Dendritic cell treated with granulocyte-macrophage colony-stimulating factor and Interleukin-4, amounts not matched to agents 40 ng/mL and 50 ng/mL, for 4 days (primary cell): Measurements from ENCODE around the gene EVI2B.
"Not testable (repeated sequence)": the region's sequence is repeated elsewhere in the genome, so short reads cannot be mapped to it uniquely, and the experiment has no call there.

Experiments
- H3K27ac Mint-ChIP-seq: one replicate; pipeline ENCODE4 v1.8.0; 2022; ENCODE audit warnings: mild to moderate bottlenecking, mixed read lengths
- H3K27me3 Mint-ChIP-seq: one replicate; pipeline ENCODE4 v1.8.0; 2022; ENCODE audit warnings: mild to moderate bottlenecking, mixed read lengths
- H3K36me3 Mint-ChIP-seq: one replicate; pipeline ENCODE4 v1.8.0; 2022; ENCODE audit warnings: low read depth, mixed read lengths
- H3K4me1 Mint-ChIP-seq: one replicate; pipeline ENCODE4 v1.8.0; 2022; ENCODE audit warnings: low read depth, mixed read lengths
- H3K4me3 Mint-ChIP-seq: one replicate; pipeline ENCODE4 v1.8.0; 2022; ENCODE audit warnings: mild to moderate bottlenecking, moderate library complexity, mixed read lengths
- H3K9me3 Mint-ChIP-seq: one replicate; pipeline ENCODE4 v1.8.0; 2022; ENCODE audit warnings: mixed read lengths
- intact Hi-C: fragments of 100-400 bp; cut with micrococcal nuclease; formaldehyde crosslinking; loops from one replicate; pipeline ENCODE4 v1.15.0; 2022

EVI2B gene

DNA sequence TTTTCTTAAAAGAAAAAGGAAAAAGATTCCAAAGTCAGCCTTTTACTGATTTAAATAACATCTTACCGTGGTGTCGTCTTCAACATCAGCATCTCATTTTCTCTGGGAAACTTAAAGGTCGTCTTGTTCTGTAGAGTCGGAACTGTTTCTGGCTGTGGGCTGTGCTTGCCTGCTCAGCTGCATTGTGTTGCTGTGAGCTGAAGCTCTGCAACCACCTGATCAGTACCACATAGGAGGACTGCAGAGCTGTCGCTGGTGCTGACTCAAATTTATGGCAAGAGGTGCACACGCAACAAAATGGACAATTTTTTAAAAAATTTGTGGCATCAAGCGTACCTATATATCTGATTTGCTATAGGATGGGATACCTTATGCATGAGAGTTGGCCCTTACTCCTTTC, 16.8 kb downstream of the EVI2B start, which contains the start of gene OMG:
OMG (minus strand) TSS at position 150 of the 400 bp plus-strand sequence. CDS start 908 bp downstream, outside the sequence.
- Mint-ChIP-seq H3K36me3 (no peaks in the 10 kb centered on the region), H3K27ac (no peak within 1 kb of the TSS)
- intact Hi-C loops, result no loop called here

DNA sequence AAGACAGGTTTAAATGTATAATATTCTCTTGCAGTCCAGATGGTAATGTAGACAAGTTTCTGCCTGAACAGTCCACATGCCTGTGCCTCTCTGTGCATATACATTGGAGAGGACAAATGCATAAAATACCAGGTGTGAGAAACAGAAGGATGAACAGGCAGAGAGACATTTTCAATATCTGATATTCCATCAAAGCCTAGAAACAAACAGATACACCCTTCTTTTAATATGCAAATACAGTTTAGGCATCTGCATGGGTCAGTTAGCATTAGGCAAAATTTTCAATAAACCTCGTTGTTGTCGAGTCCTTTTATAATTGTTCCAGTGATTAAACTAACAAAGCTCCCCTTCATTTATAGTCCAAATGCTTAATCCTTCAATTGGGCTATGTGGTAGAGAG, 17.7 kb downstream of the EVI2B start:
- no peaks in the 10 kb centered on the region for H3K27me3 Mint-ChIP-seq
- H3K36me3 Mint-ChIP-seq, result no peaks in the 10 kb centered on the region
- intact Hi-C loops, result no loop called here
- no peaks in the 10 kb centered on the region for H3K4me1 Mint-ChIP-seq
- no peak overlapping the region for H3K4me3 Mint-ChIP-seq
- H3K9me3 Mint-ChIP-seq, result no peaks in the 10 kb centered on the region
- no peak overlapping the region for H3K27ac Mint-ChIP-seq

More for the DNA sequence above, 16.8 kb downstream of the EVI2B start, which contains the start of gene OMG:
- no peaks in the 10 kb centered on the region for H3K27me3 Mint-ChIP-seq
- H3K9me3 Mint-ChIP-seq, result no peaks in the 10 kb centered on the region
- no peaks in the 10 kb centered on the region for H3K4me1 Mint-ChIP-seq
- no peak within 1 kb of the TSS for H3K4me3 Mint-ChIP-seq

GRCh38 chr17:31295489-31295871, 18.4 kb downstream of the EVI2B start:
- Mint-ChIP-seq H3K27me3 (no peaks in the 10 kb centered on the region), H3K36me3 (peaks cover under 1% of the 10 kb centered on the region), H3K27ac (no peak overlapping the region), H3K4me3 (no peak overlapping the region), H3K9me3 (no peaks in the 10 kb centered on the region), H3K4me1 (peaks cover under 1% of the 10 kb centered on the region)
- intact Hi-C loops, result no loop called here

- Mint-ChIP-seq H3K4me1 (peaks cover 6% of the 10 kb centered on the region), H3K4me3 (no peak overlapping the region), H3K9me3 (no peaks in the 10 kb centered on the region), H3K27ac (no peak overlapping the region), H3K36me3 (peaks cover 6% of the 10 kb centered on the region), H3K27me3 (no peaks in the 10 kb centered on the region)
- intact Hi-C loops, result no loop called here
Observed at GRCh38 chr17:31294820-31295488, 18.9 kb downstream of the EVI2B start.

- Mint-ChIP-seq H3K27me3 (no peaks in the 10 kb centered on the region), H3K4me3 (no peak overlapping the region), H3K36me3 (peaks cover 6% of the 10 kb centered on the region), H3K4me1 (peaks cover 6% of the 10 kb centered on the region), H3K27ac (no peak overlapping the region), H3K9me3 (no peaks in the 10 kb centered on the region)
- intact Hi-C loops, result no loop called here
Observed at GRCh38 chr17:31294231-31294630, 19.6 kb downstream of the EVI2B start.

- Mint-ChIP-seq H3K4me1 (peaks cover 6% of the 10 kb centered on the region), H3K4me3 (no peak overlapping the region), H3K27me3 (no peaks in the 10 kb centered on the region), H3K27ac (no peak overlapping the region), H3K9me3 (no peaks in the 10 kb centered on the region), H3K36me3 (peaks cover 6% of the 10 kb centered on the region)
- intact Hi-C loops, result no loop called here
Observed at GRCh38 chr17:31293581-31293980, 20.3 kb downstream of the EVI2B start.

GRCh38 chr17:31291820-31292219, 22.0 kb downstream of the EVI2B start:
- Mint-ChIP-seq H3K27me3 (no peaks in the 10 kb centered on the region), H3K9me3 (no peaks in the 10 kb centered on the region), H3K36me3 (peaks cover 6% of the 10 kb centered on the region), H3K27ac (no peak overlapping the region), H3K4me1 (peaks cover 6% of the 10 kb centered on the region), H3K4me3 (no peak overlapping the region)
- intact Hi-C loops, result no loop called here

GRCh38 chr17:31289790-31290189, 24.1 kb downstream of the EVI2B start:
- Mint-ChIP-seq H3K4me3 (no peak overlapping the region), H3K4me1 (peaks cover 6% of the 10 kb centered on the region), H3K27ac (peak overlapping the region; percentile 56), H3K36me3 (peaks cover 6% of the 10 kb centered on the region), H3K27me3 (no peaks in the 10 kb centered on the region), H3K9me3 (no peaks in the 10 kb centered on the region)
- intact Hi-C loops, result no loop called here

- H3K9me3 Mint-ChIP-seq, H3K4me1 Mint-ChIP-seq, H3K27ac Mint-ChIP-seq, H3K4me3 Mint-ChIP-seq, intact Hi-C loops, H3K27me3 Mint-ChIP-seq, H3K36me3 Mint-ChIP-seq: not testable (repeated sequence)
Observed at GRCh38 chr17:31287932-31288331, 25.9 kb downstream of the EVI2B start.

DNA sequence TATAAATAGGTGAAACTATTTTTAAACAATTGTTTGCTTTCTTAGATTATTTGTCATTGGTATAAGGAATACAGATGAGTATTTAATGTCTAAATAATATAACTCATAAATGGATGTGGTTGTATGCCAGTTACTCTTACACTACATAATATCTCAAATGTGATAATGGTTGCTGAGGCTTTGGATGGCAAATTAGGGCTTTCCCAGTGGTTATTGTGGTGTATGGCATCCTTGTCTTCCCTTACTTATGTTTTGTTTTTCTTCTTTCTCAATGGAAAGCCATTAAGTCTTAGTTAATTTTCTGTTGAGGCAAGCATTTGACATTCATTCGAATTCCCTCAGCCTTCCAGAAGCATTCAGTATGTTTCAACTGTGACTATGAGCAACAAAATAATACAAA, 27.3 kb downstream of the EVI2B start:
- intact Hi-C loops, result no loop called here
- H3K36me3 Mint-ChIP-seq, result peaks cover 11% of the 10 kb centered on the region
- H3K9me3 Mint-ChIP-seq, result no peaks in the 10 kb centered on the region
- H3K4me1 Mint-ChIP-seq, result peaks cover 6% of the 10 kb centered on the region
- H3K27me3 Mint-ChIP-seq, result no peaks in the 10 kb centered on the region
- no peak overlapping the region for H3K4me3 Mint-ChIP-seq
- H3K27ac Mint-ChIP-seq, result no peak overlapping the region

DNA sequence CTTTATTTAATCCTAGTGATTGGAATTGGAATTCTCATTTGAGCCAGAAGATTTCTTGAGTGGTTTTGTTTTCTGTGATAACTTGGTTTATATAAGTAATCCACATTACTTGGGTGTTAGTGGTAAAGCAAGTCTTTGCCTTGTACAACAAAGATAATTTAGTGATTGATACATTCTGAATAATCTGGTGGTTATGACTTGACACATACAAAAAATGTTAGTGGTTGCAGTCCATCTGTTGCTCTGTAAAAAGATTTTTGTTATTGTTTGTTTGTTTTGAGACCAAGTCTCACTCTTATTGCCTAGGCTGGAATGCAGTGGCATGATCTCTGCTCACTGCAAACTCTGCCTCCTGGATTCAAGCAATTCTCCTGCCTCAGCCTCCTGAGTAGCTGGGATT, 30.0 kb downstream of the EVI2B start:
- Mint-ChIP-seq H3K27me3 (no peaks in the 10 kb centered on the region), H3K27ac (no peak overlapping the region), H3K36me3 (peaks cover 13% of the 10 kb centered on the region), H3K4me1 (no peaks in the 10 kb centered on the region), H3K4me3 (no peak overlapping the region), H3K9me3 (no peaks in the 10 kb centered on the region)
- intact Hi-C loops, result no loop called here

DNA sequence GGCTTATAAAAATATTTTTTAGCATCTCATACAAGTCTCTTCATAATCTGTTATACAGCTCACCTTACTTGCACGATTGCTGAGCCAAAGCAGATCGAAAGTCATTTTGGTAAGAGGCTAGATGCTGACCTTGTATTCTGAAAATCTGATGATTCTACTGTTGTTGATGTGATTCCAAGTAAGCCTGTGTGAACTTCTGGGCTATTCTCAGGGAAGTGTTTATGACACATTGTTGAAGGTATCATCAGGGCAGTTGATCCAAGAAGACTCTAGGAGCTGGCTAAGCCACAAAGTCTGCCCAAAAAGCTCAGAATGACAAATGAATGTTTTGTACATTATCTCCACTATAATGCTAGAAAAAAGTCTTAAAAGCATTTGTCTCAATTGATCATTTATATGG, 32.8 kb downstream of the EVI2B start:
- Mint-ChIP-seq H3K27ac (no peak overlapping the region), H3K4me3 (no peak overlapping the region), H3K9me3 (no peaks in the 10 kb centered on the region), H3K36me3 (peaks cover 34% of the 10 kb centered on the region), H3K27me3 (no peaks in the 10 kb centered on the region), H3K4me1 (no peaks in the 10 kb centered on the region)
- intact Hi-C loops, result no loop called here

DNA sequence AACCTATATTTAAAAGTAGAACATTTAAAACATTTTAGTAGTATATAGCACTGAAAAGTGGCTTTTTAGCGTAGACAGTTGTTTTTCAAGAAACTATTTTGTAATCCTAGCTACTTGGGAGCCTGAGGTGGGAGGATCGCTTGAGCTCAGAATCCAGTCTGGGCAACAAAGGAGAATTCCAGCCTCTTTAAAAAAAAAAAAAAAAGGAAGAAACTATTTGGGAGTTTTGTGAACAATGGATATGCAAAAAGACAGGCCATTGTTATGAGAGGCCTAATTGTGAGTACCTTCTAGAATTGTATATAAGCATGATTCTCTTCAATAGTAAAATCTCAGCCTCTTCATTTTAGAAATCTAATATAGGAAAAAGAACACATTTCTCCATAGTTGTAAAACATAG, 34.5 kb downstream of the EVI2B start:
- Mint-ChIP-seq H3K9me3 (no peaks in the 10 kb centered on the region), H3K27ac (no peak overlapping the region), H3K36me3 (peaks cover 40% of the 10 kb centered on the region), H3K27me3 (no peaks in the 10 kb centered on the region), H3K4me1 (peaks cover 9% of the 10 kb centered on the region), H3K4me3 (no peak overlapping the region)
- intact Hi-C loops, result no loop called here

DNA sequence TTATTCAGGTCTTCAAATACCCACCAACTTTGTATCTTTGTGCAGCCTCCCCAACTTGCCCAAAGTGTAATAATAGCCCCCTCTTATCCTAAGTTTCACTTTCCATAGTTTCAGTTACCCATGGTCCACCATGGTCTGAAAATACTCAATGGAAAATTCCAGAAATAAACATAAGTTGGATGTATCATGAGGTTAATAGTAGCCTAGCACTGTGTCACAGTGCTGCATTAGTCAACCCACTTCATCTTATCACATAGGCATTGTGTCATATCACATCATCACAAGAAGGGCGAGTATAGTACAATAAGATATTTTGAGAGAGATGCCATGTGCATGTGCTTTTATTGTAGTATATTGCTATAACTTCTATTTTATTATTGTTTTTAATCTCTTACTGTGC, 38.7 kb downstream of the EVI2B start:
- Mint-ChIP-seq H3K9me3 (no peaks in the 10 kb centered on the region), H3K27ac (peak overlapping the region; percentile 60), H3K27me3 (no peaks in the 10 kb centered on the region), H3K36me3 (peaks cover 46% of the 10 kb centered on the region), H3K4me1 (peaks cover 28% of the 10 kb centered on the region), H3K4me3 (no peak overlapping the region)
- intact Hi-C loops, result no loop called here

DNA sequence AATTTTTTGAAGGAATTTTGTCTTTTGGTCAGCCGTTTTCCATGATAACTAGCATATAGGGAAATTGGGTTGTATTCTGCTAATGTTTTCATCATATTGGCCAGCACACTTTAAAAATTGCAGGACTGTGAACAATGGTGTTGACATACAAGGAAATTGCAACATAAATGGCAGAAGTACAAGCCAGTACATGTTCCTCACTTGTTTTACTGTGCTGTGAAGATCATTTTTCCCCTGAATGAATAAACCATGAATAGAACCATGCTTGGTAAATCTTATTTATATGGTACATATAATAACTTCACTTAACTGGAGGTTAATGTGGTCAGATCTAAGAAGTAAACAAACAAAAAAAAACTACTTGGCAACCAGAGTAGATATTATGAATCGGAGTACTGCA, 39.6 kb downstream of the EVI2B start:
- Mint-ChIP-seq H3K9me3 (no peaks in the 10 kb centered on the region), H3K27ac (peak overlapping the region; percentile 60), H3K4me1 (peaks cover 28% of the 10 kb centered on the region), H3K36me3 (peaks cover 46% of the 10 kb centered on the region), H3K4me3 (no peak overlapping the region), H3K27me3 (no peaks in the 10 kb centered on the region)
- intact Hi-C loops, result loop anchor here (5.0 kb wide), 1 partner anchor 33 kb away; no protein-coding TSS in a partner anchor
